Measurements from ENCODE around the gene VAMP1.

DNA sequence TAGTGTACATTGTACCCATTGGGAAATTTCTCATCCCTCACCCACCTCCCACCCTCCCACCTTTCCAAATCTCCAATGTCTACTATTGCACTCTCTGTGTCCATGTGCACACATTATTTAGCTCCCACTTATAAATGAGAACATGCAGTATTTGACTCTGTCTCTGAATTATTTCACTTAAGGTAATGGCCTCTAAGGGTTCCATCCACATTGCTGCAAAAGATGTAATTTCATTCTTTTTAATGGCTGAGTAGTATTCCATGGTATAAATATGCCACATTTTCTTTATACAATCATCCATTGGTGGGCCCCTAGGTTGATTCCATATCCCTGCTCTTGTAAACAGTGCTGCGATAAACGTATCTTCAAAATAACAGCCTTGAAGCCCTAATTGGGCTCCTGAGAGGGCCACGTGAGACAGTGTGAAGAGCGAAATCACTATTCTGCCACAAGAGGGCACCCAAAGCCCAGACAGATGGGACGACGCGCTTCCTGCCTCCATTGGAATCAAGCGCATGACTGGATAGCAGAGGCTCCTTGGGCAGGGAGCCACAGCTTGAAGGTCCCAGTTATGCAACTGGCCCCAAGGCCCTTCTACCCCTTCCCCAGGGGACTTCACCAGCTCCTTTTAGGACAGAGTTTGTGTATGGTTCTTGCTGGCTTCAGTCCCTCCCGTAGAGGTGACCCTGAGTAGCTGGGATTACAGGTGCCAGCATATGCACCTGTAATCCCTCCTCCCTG is 47.0 kb downstream of the VAMP1 start:
- no peak for TF ChIP-seq JUNB (IDR thresholded peaks at IDR 0.05; ENCODE audit: unreplicated experiment)
- TF ChIP-seq POLR2AphosphoS5 (IDR thresholded peaks at IDR 0.05; ENCODE audit: low read depth), result no peak
- no peak for TF ChIP-seq STAT1 (IDR thresholded peaks at IDR 0.05; ENCODE audit: unreplicated experiment)
- no peak for TF ChIP-seq EZH2 (IDR thresholded peaks at IDR 0.05; ENCODE audit: low read depth, unreplicated experiment)
- TF ChIP-seq, protein P1, sequence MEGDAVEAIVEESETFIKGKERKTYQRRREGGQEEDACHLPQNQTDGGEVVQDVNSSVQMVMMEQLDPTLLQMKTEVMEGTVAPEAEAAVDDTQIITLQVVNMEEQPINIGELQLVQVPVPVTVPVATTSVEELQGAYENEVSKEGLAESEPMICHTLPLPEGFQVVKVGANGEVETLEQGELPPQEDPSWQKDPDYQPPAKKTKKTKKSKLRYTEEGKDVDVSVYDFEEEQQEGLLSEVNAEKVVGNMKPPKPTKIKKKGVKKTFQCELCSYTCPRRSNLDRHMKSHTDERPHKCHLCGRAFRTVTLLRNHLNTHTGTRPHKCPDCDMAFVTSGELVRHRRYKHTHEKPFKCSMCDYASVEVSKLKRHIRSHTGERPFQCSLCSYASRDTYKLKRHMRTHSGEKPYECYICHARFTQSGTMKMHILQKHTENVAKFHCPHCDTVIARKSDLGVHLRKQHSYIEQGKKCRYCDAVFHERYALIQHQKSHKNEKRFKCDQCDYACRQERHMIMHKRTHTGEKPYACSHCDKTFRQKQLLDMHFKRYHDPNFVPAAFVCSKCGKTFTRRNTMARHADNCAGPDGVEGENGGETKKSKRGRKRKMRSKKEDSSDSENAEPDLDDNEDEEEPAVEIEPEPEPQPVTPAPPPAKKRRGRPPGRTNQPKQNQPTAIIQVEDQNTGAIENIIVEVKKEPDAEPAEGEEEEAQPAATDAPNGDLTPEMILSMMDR (conservative IDR thresholded peaks at IDR 0.05; ENCODE audit: low read depth in 2 of 2), result peak; percentile 88 to 98
- no peak for TF ChIP-seq EZH2phosphoT487 (IDR thresholded peaks at IDR 0.05; ENCODE audit: unreplicated experiment)
- TF ChIP-seq, protein P2, sequence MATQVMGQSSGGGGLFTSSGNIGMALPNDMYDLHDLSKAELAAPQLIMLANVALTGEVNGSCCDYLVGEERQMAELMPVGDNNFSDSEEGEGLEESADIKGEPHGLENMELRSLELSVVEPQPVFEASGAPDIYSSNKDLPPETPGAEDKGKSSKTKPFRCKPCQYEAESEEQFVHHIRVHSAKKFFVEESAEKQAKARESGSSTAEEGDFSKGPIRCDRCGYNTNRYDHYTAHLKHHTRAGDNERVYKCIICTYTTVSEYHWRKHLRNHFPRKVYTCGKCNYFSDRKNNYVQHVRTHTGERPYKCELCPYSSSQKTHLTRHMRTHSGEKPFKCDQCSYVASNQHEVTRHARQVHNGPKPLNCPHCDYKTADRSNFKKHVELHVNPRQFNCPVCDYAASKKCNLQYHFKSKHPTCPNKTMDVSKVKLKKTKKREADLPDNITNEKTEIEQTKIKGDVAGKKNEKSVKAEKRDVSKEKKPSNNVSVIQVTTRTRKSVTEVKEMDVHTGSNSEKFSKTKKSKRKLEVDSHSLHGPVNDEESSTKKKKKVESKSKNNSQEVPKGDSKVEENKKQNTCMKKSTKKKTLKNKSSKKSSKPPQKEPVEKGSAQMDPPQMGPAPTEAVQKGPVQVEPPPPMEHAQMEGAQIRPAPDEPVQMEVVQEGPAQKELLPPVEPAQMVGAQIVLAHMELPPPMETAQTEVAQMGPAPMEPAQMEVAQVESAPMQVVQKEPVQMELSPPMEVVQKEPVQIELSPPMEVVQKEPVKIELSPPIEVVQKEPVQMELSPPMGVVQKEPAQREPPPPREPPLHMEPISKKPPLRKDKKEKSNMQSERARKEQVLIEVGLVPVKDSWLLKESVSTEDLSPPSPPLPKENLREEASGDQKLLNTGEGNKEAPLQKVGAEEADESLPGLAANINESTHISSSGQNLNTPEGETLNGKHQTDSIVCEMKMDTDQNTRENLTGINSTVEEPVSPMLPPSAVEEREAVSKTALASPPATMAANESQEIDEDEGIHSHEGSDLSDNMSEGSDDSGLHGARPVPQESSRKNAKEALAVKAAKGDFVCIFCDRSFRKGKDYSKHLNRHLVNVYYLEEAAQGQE (IDR thresholded peaks at IDR 0.05; ENCODE audit: unreplicated experiment), result no peak
- TF ChIP-seq, protein P3, sequence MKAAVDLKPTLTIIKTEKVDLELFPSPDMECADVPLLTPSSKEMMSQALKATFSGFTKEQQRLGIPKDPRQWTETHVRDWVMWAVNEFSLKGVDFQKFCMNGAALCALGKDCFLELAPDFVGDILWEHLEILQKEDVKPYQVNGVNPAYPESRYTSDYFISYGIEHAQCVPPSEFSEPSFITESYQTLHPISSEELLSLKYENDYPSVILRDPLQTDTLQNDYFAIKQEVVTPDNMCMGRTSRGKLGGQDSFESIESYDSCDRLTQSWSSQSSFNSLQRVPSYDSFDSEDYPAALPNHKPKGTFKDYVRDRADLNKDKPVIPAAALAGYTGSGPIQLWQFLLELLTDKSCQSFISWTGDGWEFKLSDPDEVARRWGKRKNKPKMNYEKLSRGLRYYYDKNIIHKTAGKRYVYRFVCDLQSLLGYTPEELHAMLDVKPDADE (IDR thresholded peaks at IDR 0.05), result no peak
- no peak for TF ChIP-seq CREB1 (CRISPR knock-in tag; IDR thresholded peaks at IDR 0.05; ENCODE audit: low read depth)

Data from GM23338 (cell line).